HEK293 (cell line): ENCODE data around the gene CHCHD6.
A peak's percentile ranks its signal among the peaks of the same experiment; 100 is the strongest.

Source experiments
- BCL11A ChIP-seq: fragments of 450-650 bp; formaldehyde crosslinking; IDR thresholded peaks from 2 replicates; pipeline ENCODE4 v1.5.1; 2016; ENCODE audit warnings: low read depth, missing biosample characterization, missing genetic modification characterization
- GFI1B ChIP-seq: fragments of 450-650 bp; formaldehyde crosslinking; IDR thresholded peaks from 2 replicates; pipeline ENCODE4 v1.5.1; 2016; ENCODE audit warnings: missing biosample characterization, missing genetic modification characterization
- GLIS1 ChIP-seq: fragments of 450-650 bp; formaldehyde crosslinking; IDR thresholded peaks from 2 replicates; pipeline ENCODE4 v1.5.1; 2016; ENCODE audit warnings: missing biosample characterization, missing genetic modification characterization
- GLIS2 ChIP-seq: fragments of 450-650 bp; formaldehyde crosslinking; IDR thresholded peaks from 2 replicates; pipeline ENCODE4 v1.5.1; 2016; ENCODE audit warnings: missing biosample characterization, missing genetic modification characterization
- KLF7 ChIP-seq: fragments of 450-650 bp; formaldehyde crosslinking; IDR thresholded peaks from 2 replicates; pipeline ENCODE4 v1.5.1; 2016; ENCODE audit warnings: missing biosample characterization, missing genetic modification characterization, borderline replicate concordance
- KLF8 ChIP-seq: fragments of 450-650 bp; formaldehyde crosslinking; IDR thresholded peaks from 2 replicates; pipeline ENCODE4 v1.5.1; 2016; ENCODE audit warnings: missing biosample characterization, missing genetic modification characterization
- KLF9 ChIP-seq: fragments of 450-650 bp; formaldehyde crosslinking; IDR thresholded peaks from 2 replicates; pipeline ENCODE4 v1.5.1; 2016; ENCODE audit warnings: missing biosample characterization, missing genetic modification characterization, low read depth
- PATZ1 ChIP-seq: fragments of 450-650 bp; formaldehyde crosslinking; IDR thresholded peaks from 2 replicates; pipeline ENCODE4 v1.5.1; 2016; ENCODE audit warnings: missing biosample characterization, missing genetic modification characterization
- PRDM2 ChIP-seq: fragments of 450-650 bp; formaldehyde crosslinking; IDR thresholded peaks from 2 replicates; pipeline ENCODE4 v1.5.1; 2016; ENCODE audit warnings: missing biosample characterization, missing genetic modification characterization, borderline replicate concordance
- RBAK ChIP-seq: fragments of 450-650 bp; formaldehyde crosslinking; IDR thresholded peaks from 2 replicates; pipeline ENCODE4 v1.5.1; 2016; ENCODE audit warnings: missing biosample characterization, missing genetic modification characterization
- SETDB1 ChIP-seq: IDR thresholded peaks from one replicate; pipeline ENCODE4 v1.6.1; 2017; ENCODE audit warnings: mild to moderate bottlenecking, low read length, moderate library complexity, mixed read lengths; ENCODE audit not compliant: insufficient read length
- SP3 ChIP-seq: fragments of 450-650 bp; formaldehyde crosslinking; IDR thresholded peaks from 2 replicates; pipeline ENCODE4 v1.5.1; 2016; ENCODE audit warnings: missing biosample characterization, missing genetic modification characterization
- SP7 ChIP-seq: fragments of 450-650 bp; formaldehyde crosslinking; IDR thresholded peaks from 2 replicates; pipeline ENCODE4 v1.5.1; 2016; ENCODE audit warnings: missing biosample characterization, missing genetic modification characterization
- ZBTB11 ChIP-seq: fragments of 450-650 bp; formaldehyde crosslinking; conservative IDR thresholded peaks from 2 replicates; pipeline ENCODE4 v1.5.1; 2016; ENCODE audit warnings: low read depth, missing biosample characterization, missing genetic modification characterization
- ZBTB20 ChIP-seq: fragments of 450-650 bp; formaldehyde crosslinking; IDR thresholded peaks from 2 replicates; pipeline ENCODE4 v1.5.1; 2016; ENCODE audit warnings: missing biosample characterization, missing genetic modification characterization
- ZFHX2 ChIP-seq: fragments of 450-650 bp; formaldehyde crosslinking; conservative IDR thresholded peaks from 2 replicates; pipeline ENCODE4 v1.5.1; 2016; ENCODE audit warnings: missing biosample characterization, missing genetic modification characterization
- ZNF121 ChIP-seq: fragments of 450-650 bp; formaldehyde crosslinking; IDR thresholded peaks from 2 replicates; pipeline ENCODE4 v1.5.1; 2016; ENCODE audit warnings: missing biosample characterization, missing genetic modification characterization
- ZNF184 ChIP-seq: fragments of 450-650 bp; IDR thresholded peaks from 2 replicates; pipeline ENCODE4 v1.5.1; 2018; ENCODE audit warnings: missing biosample characterization, mild to moderate bottlenecking, missing genetic modification characterization
- ZNF449 ChIP-seq: fragments of 450-650 bp; formaldehyde crosslinking; IDR thresholded peaks from 2 replicates; pipeline ENCODE4 v1.5.1; 2017; ENCODE audit warnings: missing biosample characterization, mild to moderate bottlenecking, missing genetic modification characterization, moderate library complexity
- ZNF48 ChIP-seq: fragments of 450-650 bp; formaldehyde crosslinking; IDR thresholded peaks from 2 replicates; pipeline ENCODE4 v1.5.1; 2016; ENCODE audit warnings: missing biosample characterization, missing genetic modification characterization
- ZNF529 ChIP-seq: fragments of 450-650 bp; formaldehyde crosslinking; IDR thresholded peaks from 2 replicates; pipeline ENCODE4 v1.5.1; 2017; ENCODE audit warnings: missing genetic modification characterization, missing biosample characterization; ENCODE audit not compliant: insufficient replicate concordance
- ZNF629 ChIP-seq: fragments of 450-650 bp; formaldehyde crosslinking; IDR thresholded peaks from 2 replicates; pipeline ENCODE4 v1.5.1; 2017; ENCODE audit warnings: missing biosample characterization, missing genetic modification characterization
- ZNF654 ChIP-seq: fragments of 450-650 bp; formaldehyde crosslinking; IDR thresholded peaks from 2 replicates; pipeline ENCODE4 v1.5.1; 2016; ENCODE audit warnings: low read depth, missing biosample characterization, missing genetic modification characterization
- ZNF692 ChIP-seq: fragments of 450-650 bp; formaldehyde crosslinking; IDR thresholded peaks from 2 replicates; pipeline ENCODE4 v1.5.1; 2016; ENCODE audit warnings: missing biosample characterization, missing genetic modification characterization
- ZNF843 ChIP-seq: fragments of 450-650 bp; formaldehyde crosslinking; IDR thresholded peaks from 2 replicates; pipeline ENCODE4 v1.5.1; 2016; ENCODE audit warnings: missing biosample characterization, missing genetic modification characterization

The CHCHD6 gene

GRCh38 chr3:126982471-126983175 lies 278.6 kb downstream of the CHCHD6 start, which contains the start of gene PLXNA1 (continued):
- TF ChIP-seq ZBTB11 (tag by site-specific recombination) = peak; percentile 66
- peak; percentile 62 for TF ChIP-seq GLIS1 (tag by site-specific recombination)
- no peak for TF ChIP-seq ZNF184 (tag by site-specific recombination)
- TF ChIP-seq ZNF629 (tag by site-specific recombination) = peak; percentile 69
- no peak for TF ChIP-seq GFI1B (tag by site-specific recombination)
- peak; percentile 83 for TF ChIP-seq KLF9 (tag by site-specific recombination)
- no peak for TF ChIP-seq PRDM2 (tag by site-specific recombination)
- peak; percentile 80 for TF ChIP-seq KLF8
- TF ChIP-seq ZNF529 (tag by site-specific recombination) = no peak
- peak; percentile 100 for TF ChIP-seq ZNF692 (tag by site-specific recombination)
- TF ChIP-seq ZNF843 (tag by site-specific recombination) = peak; percentile 54; the same call in 1 of the 2 replicates
- TF ChIP-seq ZBTB20 = peak; percentile 51; the same call in 1 of the 2 replicates
- no peak for TF ChIP-seq ZNF48 (tag by site-specific recombination)
- TF ChIP-seq GLIS2 (tag by site-specific recombination) = peak; percentile 93
- no peak for TF ChIP-seq RBAK
- TF ChIP-seq PATZ1 = peak; percentile 87
- TF ChIP-seq SP7 (tag by site-specific recombination) = peak; percentile 87
- peak; percentile 38; the same call in 1 of the 2 replicates for TF ChIP-seq BCL11A (tag by site-specific recombination)
- peak; percentile 24; the same call in 1 of the 2 replicates for TF ChIP-seq ZNF449 (tag by site-specific recombination)
- TF ChIP-seq SP3 (tag by site-specific recombination) = peak; percentile 66
- no peak; the same call in 1 of the 2 replicates for TF ChIP-seq ZNF121 (tag by site-specific recombination)
- TF ChIP-seq ZNF654 = peak; percentile 11; the same call in 1 of the 2 replicates
- TF ChIP-seq KLF7 (tag by site-specific recombination) = peak; percentile 61; the same call in 1 of the 2 replicates
- TF ChIP-seq SETDB1 = peak; percentile 52
- peak; percentile 15; the same call in 1 of the 2 replicates for TF ChIP-seq ZFHX2 (tag by site-specific recombination)
